Endothelial cell of umbilical vein (primary cell): ENCODE measurements around the gene MBOAT2. TPM values are rescaled to one million over a fixed set of nuclear protein-coding genes. Genes with fewer than 3 reads are reported as not detected.

Experiments used
- BruUV-seq: library from RNA; stranded (reverse); fragments of 400-500 nt; replicated peaks from 2 replicates; lab custom pipeline; 2021; lab: Mats Ljungman, UMichigan
- CTCF ChIA-PET: fragments of 300-600, 350-600 bp; sonication (Branson Sonifier 250); formaldehyde crosslinking; loops from one replicate; lab custom pipeline; 2021; ENCODE audit warnings: antibody characterized with exemption, inconsistent platforms; lab: Charles Lee
- POLR2A ChIA-PET: fragments of 300-600, 350-600 bp; sonication (Branson Sonifier 250); formaldehyde crosslinking; loops from one replicate; lab custom pipeline; 2021; ENCODE audit warnings: antibody characterized with exemption, inconsistent platforms; lab: Charles Lee
- DNase-seq: peaks from one replicate; pipeline ENCODE4 v3.0.0-alpha.2; 2011; ENCODE audit warnings: low read depth, low spot score
- FAIRE-seq: peaks from 2 replicates; lab custom pipeline; 2011; peaks lifted over from hg19 to GRCh38; lab: Jason Lieb, UNC
- H2AFZ ChIP-seq: 2 replicates; pipeline ENCODE4 v1.6.0; 2012; ENCODE audit warnings: low read depth, low read length, control low read depth, inconsistent platforms
- H3K27ac ChIP-seq: 2 replicates; pipeline ENCODE4 v1.5.1; 2011; ENCODE audit warnings: low read depth, mild to moderate bottlenecking, control low read depth, low read length, moderate library complexity; ENCODE audit not compliant: insufficient read depth
- H3K27me3 ChIP-seq, 2 experiments: 2 replicates each; pipeline versions ENCODE4 v1.6.0 to v1.6.1; 2011; ENCODE audit warnings: low read length in 2 of 2, mixed read lengths in 1 of 2; ENCODE audit not compliant: control insufficient read depth in 2 of 2, insufficient read depth in 2 of 2
- H3K36me3 ChIP-seq, 2 experiments: 2 replicates in 1 of 2; 3 replicates in 1 of 2; pipeline ENCODE4 v1.5.1; 2011; ENCODE audit warnings: low read length in 2 of 2, mild to moderate bottlenecking in 1 of 2, moderate library complexity in 1 of 2; ENCODE audit not compliant: control insufficient read depth in 2 of 2, insufficient read depth in 2 of 2; ENCODE audit errors: extremely low read depth in 1 of 2
- H3K4me1 ChIP-seq: 3 replicates; pipeline ENCODE4 v1.5.1; 2011; ENCODE audit warnings: mild to moderate bottlenecking, low read length; ENCODE audit not compliant: control insufficient read depth, insufficient read depth; ENCODE audit errors: extremely low read depth
- H3K4me2 ChIP-seq: 2 replicates; pipeline ENCODE4 v1.6.1; 2011; ENCODE audit warnings: low read length, control low read depth, mixed read lengths; ENCODE audit not compliant: insufficient read depth
- H3K4me3 ChIP-seq, 3 experiments: fragments of 200-600 bp in 1 of 3; sonication (generic), shearing (Covaris generic) in 1 of 3; replicated peaks in 1 of 3; 2 replicates each; pipeline ENCODE4 v1.5.1; 2011 to 2016; ENCODE audit warnings: control low read depth in 3 of 3, low read length in 3 of 3, mild to moderate bottlenecking in 2 of 3, inconsistent platforms in 1 of 3, low read depth in 1 of 3, moderate library complexity in 1 of 3; ENCODE audit not compliant: insufficient read depth in 1 of 3
- H3K79me2 ChIP-seq: 2 replicates; pipeline ENCODE4 v1.6.0; 2012; ENCODE audit warnings: low read length, inconsistent platforms; ENCODE audit not compliant: control insufficient read depth, insufficient read depth
- H3K9ac ChIP-seq: replicated peaks from 2 replicates; pipeline ENCODE3; 2011; ENCODE audit warnings: low read length, control low read depth; ENCODE audit not compliant: insufficient read depth; ENCODE audit errors: extremely low read depth
- H3K9me1 ChIP-seq: replicated peaks from 3 replicates; pipeline ENCODE4 v1.6.0; 2011; ENCODE audit warnings: mild to moderate bottlenecking, low read length; ENCODE audit not compliant: control insufficient read depth, insufficient read depth; ENCODE audit errors: extremely low read depth
- H3K9me3 ChIP-seq: replicated peaks from 2 replicates; pipeline ENCODE4 v1.5.1; 2012; ENCODE audit warnings: low read length, inconsistent platforms; ENCODE audit not compliant: control insufficient read depth, insufficient read depth
- H4K20me1 ChIP-seq: replicated peaks from 2 replicates; pipeline ENCODE3; 2011; ENCODE audit warnings: mild to moderate bottlenecking, low read length; ENCODE audit not compliant: control insufficient read depth, insufficient read depth; ENCODE audit errors: extremely low read depth
- EZH2 ChIP-seq: IDR thresholded peaks from 2 replicates; pipeline ENCODE4 v1.6.1; 2012; ENCODE audit warnings: borderline replicate concordance, low read depth, mild to moderate bottlenecking, moderate library complexity, low read length, inconsistent platforms; ENCODE audit not compliant: severe bottlenecking
- FOS ChIP-seq: IDR thresholded peaks from 2 replicates; pipeline ENCODE4 v1.6.1; 2011; ENCODE audit warnings: mild to moderate bottlenecking, low read length, moderate library complexity, borderline replicate concordance; ENCODE audit not compliant: insufficient read depth
- GATA2 ChIP-seq: IDR thresholded peaks from 2 replicates; pipeline ENCODE4 v1.7.0; 2011; ENCODE audit warnings: low read depth, mild to moderate bottlenecking, moderate library complexity, mixed read lengths, low read length; ENCODE audit not compliant: insufficient read length, insufficient read depth
- JUN ChIP-seq: IDR thresholded peaks from 2 replicates; pipeline ENCODE4 v1.6.1; 2011; ENCODE audit warnings: borderline replicate concordance, low read depth; ENCODE audit not compliant: insufficient read length, insufficient read depth
- MYC ChIP-seq: IDR thresholded peaks from one replicate; pipeline ENCODE4 v1.6.1; 2011; ENCODE audit warnings: mild to moderate bottlenecking, low read depth, low read length
- POLR2A ChIP-seq: IDR thresholded peaks from 2 replicates; pipeline ENCODE4 v1.6.1; 2012; ENCODE audit warnings: low read depth, mild to moderate bottlenecking, control low read depth, low read length
- POLR2AphosphoS5 ChIP-seq: IDR thresholded peaks from 2 replicates; pipeline ENCODE4 v1.6.1; 2012; ENCODE audit warnings: low read depth, mild to moderate bottlenecking, control low read depth, low read length, moderate library complexity; ENCODE audit not compliant: insufficient read depth
- dilution Hi-C: fragments of 300-500 bp; cut with MboI; formaldehyde crosslinking; loops from one replicate; pipeline ENCODE4 v1.15.0; 2019; ENCODE audit warnings: low sequenced_read_pairs; ENCODE audit not compliant: extremely low pct_ligation_motif_present
- intact Hi-C: fragments of 100-400 bp; cut with micrococcal nuclease; formaldehyde crosslinking; loops from one replicate; pipeline ENCODE4 v1.10.0; 2022
- polyA plus RNA-seq, 4 experiments: library from polyadenylated mRNA; depleted of rRNA in 3 of 4; stranded (reverse) in 3 of 4; unstranded in 1 of 4; fragments of >200 nt; gene quantifications; 2 replicates each; pipeline versions ENCODE4 v1.2.1 to v1.2.3, GENCODE V29; 2011 to 2012; ENCODE audit warnings: missing spikeins in 1 of 4
- total RNA-seq: library from RNA; stranded (reverse); gene quantifications from 2 replicates; pipeline ENCODE4 v1.2.3, GENCODE V29; 2021
- TF ChIP-seq, protein P1 (sequence below), 2 donors: IDR thresholded peaks; 1 replicate in 1 of 2; 2 replicates in 1 of 2; pipeline ENCODE4 v1.5.1; 2011; ENCODE audit warnings: low read length in 2 of 2, mild to moderate bottlenecking in 2 of 2, moderate library complexity in 2 of 2, control low read depth in 1 of 2, inconsistent platforms in 1 of 2, low read depth in 1 of 2; ENCODE audit not compliant: insufficient read depth in 1 of 2; ENCODE audit errors: extremely low read depth in 1 of 2
- TF ChIP-seq, protein P2 (sequence below): IDR thresholded peaks from 2 replicates; pipeline ENCODE4 v1.6.1; 2011; ENCODE audit not compliant: insufficient read depth, insufficient read length

The MBOAT2 gene
- total and polyA plus RNA-seq, 2 donors (not counting 3 experiments of a cell fraction or from before 2014, with no cell fraction given), result 10.9 to 22.1 TPM

DNA sequence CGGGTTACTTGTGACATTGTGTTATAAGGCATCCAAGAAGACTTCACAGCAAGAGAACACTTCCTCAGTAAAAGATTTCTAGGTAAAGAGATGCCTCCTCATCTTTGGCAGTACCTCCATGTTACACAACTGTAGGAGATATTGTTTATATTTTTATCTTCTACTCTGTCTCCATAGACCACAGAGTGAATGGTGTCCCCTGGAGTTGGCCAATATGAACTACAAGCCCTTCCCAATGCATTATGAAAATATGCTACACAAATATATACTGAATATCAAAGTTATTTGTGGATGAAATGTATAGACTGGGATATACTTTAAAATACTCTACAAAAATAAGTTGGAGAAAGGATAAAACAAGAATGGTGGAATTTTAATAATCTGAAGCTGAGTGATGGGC lies 46.7 kb downstream of the MBOAT2 start:
- intact Hi-C loops (no loop called here), dilution Hi-C loops (no loop called here)
- H4K20me1 ChIP-seq, result no peaks in the 10 kb centered on the region
- H3K4me3 ChIP-seq, result no peak overlapping the region
- no peak for FAIRE-seq
- no peaks in the 10 kb centered on the region for H3K36me3 ChIP-seq
- no peaks in the 10 kb centered on the region for H3K9me1 ChIP-seq
- no peaks in the 10 kb centered on the region for H3K4me1 ChIP-seq
- ChIA-PET POLR2A (no interaction called here), CTCF (no interaction called here)
- no peak overlapping the region for H3K4me2 ChIP-seq
- DNase-seq, result no peak
- H2AFZ ChIP-seq, result no peak overlapping the region
- no peaks in the 10 kb centered on the region for H3K79me2 ChIP-seq
- H3K9me3 ChIP-seq, result no peaks in the 10 kb centered on the region
- BruUV-seq, result no TSS peak
- H3K27me3 ChIP-seq, result no peaks in the 10 kb centered on the region
- no peak overlapping the region for H3K27ac ChIP-seq
- no peak overlapping the region for H3K9ac ChIP-seq
- TF ChIP-seq FOS, result no peak
- TF ChIP-seq, protein P1, sequence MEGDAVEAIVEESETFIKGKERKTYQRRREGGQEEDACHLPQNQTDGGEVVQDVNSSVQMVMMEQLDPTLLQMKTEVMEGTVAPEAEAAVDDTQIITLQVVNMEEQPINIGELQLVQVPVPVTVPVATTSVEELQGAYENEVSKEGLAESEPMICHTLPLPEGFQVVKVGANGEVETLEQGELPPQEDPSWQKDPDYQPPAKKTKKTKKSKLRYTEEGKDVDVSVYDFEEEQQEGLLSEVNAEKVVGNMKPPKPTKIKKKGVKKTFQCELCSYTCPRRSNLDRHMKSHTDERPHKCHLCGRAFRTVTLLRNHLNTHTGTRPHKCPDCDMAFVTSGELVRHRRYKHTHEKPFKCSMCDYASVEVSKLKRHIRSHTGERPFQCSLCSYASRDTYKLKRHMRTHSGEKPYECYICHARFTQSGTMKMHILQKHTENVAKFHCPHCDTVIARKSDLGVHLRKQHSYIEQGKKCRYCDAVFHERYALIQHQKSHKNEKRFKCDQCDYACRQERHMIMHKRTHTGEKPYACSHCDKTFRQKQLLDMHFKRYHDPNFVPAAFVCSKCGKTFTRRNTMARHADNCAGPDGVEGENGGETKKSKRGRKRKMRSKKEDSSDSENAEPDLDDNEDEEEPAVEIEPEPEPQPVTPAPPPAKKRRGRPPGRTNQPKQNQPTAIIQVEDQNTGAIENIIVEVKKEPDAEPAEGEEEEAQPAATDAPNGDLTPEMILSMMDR (IDR thresholded peaks at IDR 0.05; ENCODE audit: extremely low read depth in 1 of 2, insufficient read depth in 1 of 2, low read depth in 1 of 2, low read length in 2 of 2), result no peak
- TF ChIP-seq MYC, result no peak
- TF ChIP-seq POLR2A, result no peak
- TF ChIP-seq POLR2AphosphoS5, result no peak
- TF ChIP-seq, protein P2, sequence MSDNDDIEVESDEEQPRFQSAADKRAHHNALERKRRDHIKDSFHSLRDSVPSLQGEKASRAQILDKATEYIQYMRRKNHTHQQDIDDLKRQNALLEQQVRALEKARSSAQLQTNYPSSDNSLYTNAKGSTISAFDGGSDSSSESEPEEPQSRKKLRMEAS, result no peak
- TF ChIP-seq EZH2, result no peak
- TF ChIP-seq JUN, result no peak
- TF ChIP-seq GATA2, result no peak
